ENCODE measurements around the gene UBE2G2. TPM values are rescaled to one million over a fixed set of nuclear protein-coding genes. Genes with fewer than 3 reads are reported as not detected.
"Not testable (repeated sequence)": the region's sequence is repeated elsewhere in the genome, so short reads cannot be mapped to it uniquely, and the experiment has no call there.

Gene UBE2G2
- polyA plus RNA-seq, 1 experiment: 93.2 TPM

DNA sequence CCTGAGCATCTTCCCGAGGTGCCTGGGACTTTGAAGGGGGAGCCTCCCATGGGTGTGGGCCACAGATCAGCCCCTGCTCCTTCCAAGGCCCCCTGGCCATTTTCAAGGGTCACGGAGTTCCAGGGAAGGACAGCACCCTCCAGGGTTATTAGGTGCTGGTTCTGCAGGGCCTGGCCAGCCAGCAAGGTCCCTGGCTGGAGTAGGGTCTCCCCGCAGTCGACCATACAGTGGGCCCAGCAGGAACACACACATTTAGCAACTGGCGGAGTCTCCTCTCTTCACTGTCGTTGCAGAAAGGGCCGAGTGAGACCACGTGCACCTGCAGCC lies 34.0 kb upstream of the UBE2G2 start:
- DNase-seq (ENCODE audit: low read depth): no peak

GRCh38 chr21:44834951-44835646 lies 33.5 kb upstream of the UBE2G2 start:
- Histone ChIP-seq H3K4me3 (ENCODE audit: low read depth, low read length) (no peak overlapping the region), H3K36me3 (ENCODE audit: control insufficient read depth, insufficient read depth, low read length) (no peaks in the 10 kb centered on the region), H3K27me3 (ENCODE audit: control insufficient read depth, insufficient read depth, low read length) (peaks cover 2% of the 10 kb centered on the region)
- ChIA-PET CTCF (no interaction called here), POLR2A (no interaction called here)
- DNase-seq (ENCODE audit: low read depth): no peak
- no peak for TF ChIP-seq CTCF (IDR thresholded peaks at IDR 0.05; ENCODE audit: insufficient read depth, low read depth, low read length)

More for the DNA sequence above, 34.0 kb upstream of the UBE2G2 start:
- Histone ChIP-seq H3K27me3 (ENCODE audit: control insufficient read depth, insufficient read depth, low read length) (peaks cover 2% of the 10 kb centered on the region), H3K36me3 (ENCODE audit: control insufficient read depth, insufficient read depth, low read length) (no peaks in the 10 kb centered on the region), H3K4me3 (ENCODE audit: low read depth, low read length) (no peak overlapping the region)
- POLR2A ChIA-PET: no interaction called here
- CTCF ChIA-PET: no interaction called here
- no peak for TF ChIP-seq CTCF (IDR thresholded peaks at IDR 0.05; ENCODE audit: insufficient read depth, low read depth, low read length)

- POLR2A ChIA-PET: no interaction called here
- H3K27me3 ChIP-seq (ENCODE audit: control insufficient read depth, insufficient read depth, low read length): peaks cover 2% of the 10 kb centered on the region
- CTCF ChIA-PET: no interaction called here
- H3K4me3 ChIP-seq (ENCODE audit: low read depth, low read length): no peak overlapping the region
- DNase-seq (ENCODE audit: low read depth): no peak
- H3K36me3 ChIP-seq (ENCODE audit: control insufficient read depth, insufficient read depth, low read length): no peaks in the 10 kb centered on the region
- no peak for TF ChIP-seq CTCF (IDR thresholded peaks at IDR 0.05; ENCODE audit: insufficient read depth, low read depth, low read length)
Measured at GRCh38 chr21:44834231-44834950, 32.8 kb upstream of the UBE2G2 start.

GRCh38 chr21:44833663-44834062 lies 32.0 kb upstream of the UBE2G2 start:
- CTCF ChIA-PET: no interaction called here
- DNase-seq (ENCODE audit: low read depth): no peak

DNA sequence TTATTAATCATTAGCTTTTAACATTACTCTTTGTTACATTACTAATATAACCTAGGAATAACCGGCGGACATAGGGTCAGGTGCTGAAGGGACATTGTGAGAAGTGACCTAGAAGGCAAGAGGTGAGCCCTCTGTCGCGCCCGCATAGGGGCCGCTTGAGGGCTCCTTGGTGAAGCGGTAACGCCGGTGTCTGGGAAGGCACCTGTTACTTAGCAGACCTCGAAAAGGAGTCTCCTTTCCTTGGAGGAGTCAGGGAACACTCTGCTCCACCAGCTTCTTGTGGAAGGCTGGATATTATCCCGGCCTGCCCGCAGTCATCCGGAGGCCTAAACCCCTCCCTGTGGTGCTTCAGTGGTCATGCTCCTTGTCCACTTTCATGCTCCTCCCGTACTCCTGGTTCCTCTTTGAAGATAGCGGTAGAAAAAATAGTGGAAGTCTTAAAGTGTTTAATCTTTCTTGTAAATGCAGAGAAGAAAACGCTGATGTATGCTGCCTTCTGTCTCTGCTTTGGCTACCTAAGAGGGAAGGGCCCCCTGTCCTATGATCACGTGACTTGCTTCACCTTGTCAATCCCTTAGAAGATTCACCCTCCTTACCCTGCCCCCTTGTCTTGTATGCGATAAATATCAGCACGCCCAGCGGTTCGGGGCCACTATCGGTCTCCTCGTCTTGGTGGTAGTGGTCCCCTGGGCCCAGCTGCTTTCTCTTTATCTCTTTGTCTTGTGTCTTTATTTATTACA lies 31.1 kb upstream of the UBE2G2 start:
- H3K4me3 ChIP-seq (ENCODE audit: low read depth, low read length); POLR2A ChIA-PET; H3K27me3 ChIP-seq (ENCODE audit: control insufficient read depth, insufficient read depth, low read length); CTCF ChIA-PET; H3K36me3 ChIP-seq (ENCODE audit: control insufficient read depth, insufficient read depth, low read length); DNase-seq (ENCODE audit: low read depth): not testable (repeated sequence)

More at GRCh38 chr21:44833663-44834062, 32.0 kb upstream of the UBE2G2 start:
- no peak for TF ChIP-seq CTCF (IDR thresholded peaks at IDR 0.05; ENCODE audit: insufficient read depth, low read depth, low read length)
- Histone ChIP-seq H3K36me3 (ENCODE audit: control insufficient read depth, insufficient read depth, low read length) (no peaks in the 10 kb centered on the region), H3K4me3 (ENCODE audit: low read depth, low read length) (no peak overlapping the region), H3K27me3 (ENCODE audit: control insufficient read depth, insufficient read depth, low read length) (peaks cover 2% of the 10 kb centered on the region)
- POLR2A ChIA-PET: no interaction called here

Measured in BJ (cell line).